ENCODE results near the gene HMGN3. TPM values are rescaled to one million over a fixed set of nuclear protein-coding genes. Genes with fewer than 3 reads are reported as not detected.

The HMGN3 gene
- total and polyA plus RNA-seq, 5 experiments from 2014 or later, result 64.6 to 114 (median 106) TPM

- Mint-ChIP-seq H3K27ac (peak overlapping the region in 1 of 10 donors; percentile 40), H3K27me3 (no peaks in the 10 kb centered on the region), H3K9me3 (peaks cover 0 to 20% (median 8%) of the 10 kb centered on the region in 9 donors), H3K36me3 (peaks cover 15 to 43% (median 32%) of the 10 kb centered on the region in 3 donors), H3K4me3 (no peak overlapping the region), H3K4me1 (no peaks in the 10 kb centered on the region)
- DNase-seq (no peak), ATAC-seq (no peak)
- POLR2A ChIA-PET, result no interaction called here
These were observed 37.6 kb downstream of the HMGN3 start for GRCh38 chr6:79196912-79197311.

GRCh38 chr6:79193971-79194370, 40.5 kb downstream of the HMGN3 start:
- peaks cover 12 to 33% (median 16%) of the 10 kb centered on the region in 9 donors for H3K9me3 Mint-ChIP-seq
- POLR2A ChIA-PET, result no interaction called here
- H3K27me3 Mint-ChIP-seq, result peaks cover 0 to 8% (median 0%) of the 10 kb centered on the region in 5 donors
- ATAC-seq (no peak), DNase-seq (no peak)
- peaks cover 10 to 42% (median 27%) of the 10 kb centered on the region in 3 donors for H3K36me3 Mint-ChIP-seq
- H3K4me1 Mint-ChIP-seq, result no peaks in the 10 kb centered on the region
- no peak overlapping the region for H3K4me3 Mint-ChIP-seq
- H3K27ac Mint-ChIP-seq, result no peak overlapping the region

- peaks cover 1 to 15% (median 3%) of the 10 kb centered on the region in 5 donors for H3K27me3 Mint-ChIP-seq
- H3K9me3 Mint-ChIP-seq, result peaks cover 8 to 33% (median 13%) of the 10 kb centered on the region in 9 donors
- DNase-seq (no peak), ATAC-seq (no peak)
- POLR2A ChIA-PET, result no interaction called here
- no peaks in the 10 kb centered on the region for H3K4me1 Mint-ChIP-seq
- peaks cover 8 to 32% (median 24%) of the 10 kb centered on the region in 3 donors for H3K36me3 Mint-ChIP-seq
- no peak overlapping the region for H3K27ac Mint-ChIP-seq
- no peak overlapping the region for H3K4me3 Mint-ChIP-seq
These were observed 44.6 kb downstream of the HMGN3 start for GRCh38 chr6:79189760-79190350.

GRCh38 chr6:79188885-79189480, 45.5 kb downstream of the HMGN3 start:
- no peak for DNase-seq
- H3K27me3 Mint-ChIP-seq, result peaks cover 1 to 15% (median 3%) of the 10 kb centered on the region in 5 donors
- POLR2A ChIA-PET, result interaction anchor here (0.8 kb wide), 1 partner anchor 19 kb away, joined by 3 read pairs; no protein-coding TSS in a partner anchor

GRCh38 chr6:79188107-79188506, 46.4 kb downstream of the HMGN3 start:
- Mint-ChIP-seq H3K4me1 (no peaks in the 10 kb centered on the region), H3K4me3 (no peak overlapping the region), H3K36me3 (peaks cover 3 to 22% (median 18%) of the 10 kb centered on the region in 3 donors), H3K9me3 (peaks cover 8 to 25% (median 13%) of the 10 kb centered on the region in 9 donors), H3K27me3 (peaks cover 1 to 15% (median 3%) of the 10 kb centered on the region in 5 donors), H3K27ac (no peak overlapping the region)
- POLR2A ChIA-PET, result no interaction called here
- no peak for ATAC-seq
- DNase-seq, result no peak

More at GRCh38 chr6:79188885-79189480, 45.5 kb downstream of the HMGN3 start:
- Mint-ChIP-seq H3K4me1 (no peaks in the 10 kb centered on the region), H3K36me3 (peaks cover 5 to 26% (median 24%) of the 10 kb centered on the region in 3 donors), H3K4me3 (no peak overlapping the region), H3K27ac (no peak overlapping the region), H3K9me3 (peaks cover 8 to 33% (median 13%) of the 10 kb centered on the region in 9 donors)
- no peak for ATAC-seq

GRCh38 chr6:79186564-79186963, 47.9 kb downstream of the HMGN3 start:
- H3K9me3 Mint-ChIP-seq, result peaks cover 6 to 12% (median 9%) of the 10 kb centered on the region in 9 donors
- DNase-seq (no peak), ATAC-seq (no peak)
- peaks cover 0 to 10% (median 5%) of the 10 kb centered on the region in 3 donors for H3K36me3 Mint-ChIP-seq
- POLR2A ChIA-PET, result no interaction called here
- peaks cover 1 to 15% (median 3%) of the 10 kb centered on the region in 5 donors for H3K27me3 Mint-ChIP-seq
- H3K4me1 Mint-ChIP-seq, result no peaks in the 10 kb centered on the region
- H3K4me3 Mint-ChIP-seq, result no peak overlapping the region
- H3K27ac Mint-ChIP-seq, result no peak overlapping the region

- Mint-ChIP-seq H3K4me3 (no peak overlapping the region), H3K36me3 (no peaks in the 10 kb centered on the region), H3K27me3 (peaks cover 1 to 14% (median 3%) of the 10 kb centered on the region in 5 donors), H3K27ac (no peak overlapping the region), H3K9me3 (no peaks in the 10 kb centered on the region), H3K4me1 (no peaks in the 10 kb centered on the region)
- ATAC-seq (no peak), DNase-seq (no peak)
- POLR2A ChIA-PET, result no interaction called here
These were observed 49.8 kb downstream of the HMGN3 start for GRCh38 chr6:79184641-79185040.

- Mint-ChIP-seq H3K27ac (no peak overlapping the region), H3K9me3 (no peaks in the 10 kb centered on the region), H3K36me3 (no peaks in the 10 kb centered on the region), H3K4me3 (no peak overlapping the region), H3K27me3 (peaks cover 3 to 8% (median 5%) of the 10 kb centered on the region in 5 donors), H3K4me1 (no peaks in the 10 kb centered on the region)
- POLR2A ChIA-PET, result no interaction called here
- DNase-seq (no peak), ATAC-seq (no peak)
These were observed 50.4 kb downstream of the HMGN3 start for GRCh38 chr6:79184086-79184485.

GRCh38 chr6:79180052-79180451, 54.4 kb downstream of the HMGN3 start:
- Mint-ChIP-seq H3K36me3 (peaks cover 0 to 6% (median 0%) of the 10 kb centered on the region in 3 donors), H3K4me3 (no peak overlapping the region), H3K27ac (no peak overlapping the region), H3K4me1 (no peaks in the 10 kb centered on the region), H3K27me3 (peaks cover 0 to 12% (median 3%) of the 10 kb centered on the region in 5 donors), H3K9me3 (peaks cover 0 to 10% (median 3%) of the 10 kb centered on the region in 9 donors)
- DNase-seq, result no peak
- ATAC-seq, result no peak
- POLR2A ChIA-PET, result no interaction called here

- POLR2A ChIA-PET, result no interaction called here
- Mint-ChIP-seq H3K36me3 (peaks cover 0 to 6% (median 0%) of the 10 kb centered on the region in 3 donors), H3K9me3 (peaks cover 0 to 10% (median 3%) of the 10 kb centered on the region in 9 donors), H3K27me3 (peaks cover 0 to 9% (median 2%) of the 10 kb centered on the region in 5 donors), H3K4me3 (no peak overlapping the region), H3K4me1 (no peaks in the 10 kb centered on the region), H3K27ac (no peak overlapping the region)
- ATAC-seq (peak in 1 of 2 donors; percentile 57), DNase-seq (peak in 1 of 10 donors; percentile 1)
These were observed 61.1 kb downstream of the HMGN3 start for GRCh38 chr6:79173378-79173777.

GRCh38 chr6:79170959-79171358, 63.5 kb downstream of the HMGN3 start:
- peaks cover 0 to 3% (median 1%) of the 10 kb centered on the region in 5 donors for H3K27me3 Mint-ChIP-seq
- no peak for ATAC-seq
- POLR2A ChIA-PET, result no interaction called here

GRCh38 chr6:79170431-79170830, 64.1 kb downstream of the HMGN3 start:
- Mint-ChIP-seq H3K9me3 (no peaks in the 10 kb centered on the region), H3K4me3 (no peak overlapping the region), H3K4me1 (no peaks in the 10 kb centered on the region), H3K27ac (no peak overlapping the region), H3K27me3 (peaks cover 0 to 3% (median 1%) of the 10 kb centered on the region in 5 donors), H3K36me3 (no peaks in the 10 kb centered on the region)
- POLR2A ChIA-PET, result no interaction called here
- ATAC-seq (no peak), DNase-seq (no peak)

More at GRCh38 chr6:79170959-79171358, 63.5 kb downstream of the HMGN3 start:
- DNase-seq, result no peak
- H3K27ac Mint-ChIP-seq, result no peak overlapping the region
- no peak overlapping the region for H3K4me3 Mint-ChIP-seq
- H3K4me1 Mint-ChIP-seq, result no peaks in the 10 kb centered on the region
- peaks cover 0 to 4% (median 0%) of the 10 kb centered on the region in 9 donors for H3K9me3 Mint-ChIP-seq
- H3K36me3 Mint-ChIP-seq, result peaks cover 0 to under 1% (median 0%) of the 10 kb centered on the region in 3 donors

GRCh38 chr6:79168695-79168980, 65.8 kb downstream of the HMGN3 start:
- no peaks in the 10 kb centered on the region for H3K36me3 Mint-ChIP-seq
- peak overlapping the region in 1 of 10 donors; percentile 46 for H3K27ac Mint-ChIP-seq
- H3K27me3 Mint-ChIP-seq, result peaks cover 0 to 3% (median 2%) of the 10 kb centered on the region in 5 donors
- no peaks in the 10 kb centered on the region for H3K9me3 Mint-ChIP-seq
- POLR2A ChIA-PET, result no interaction called here
- no peak for ATAC-seq
- no peaks in the 10 kb centered on the region for H3K4me1 Mint-ChIP-seq
- no peak for DNase-seq
- no peak overlapping the region for H3K4me3 Mint-ChIP-seq

Measured in naive thymus-derived CD8-positive, alpha-beta T cell (primary cell).